Epithelial cell of esophagus (primary cell): Measurements from ENCODE around the gene HAUS5.

Experiments
- DNase-seq: peaks from one replicate; pipeline ENCODE4 v3.0.0; 2010; ENCODE audit warnings: low read depth
- H3K4me3 ChIP-seq: 2 replicates; pipeline ENCODE4 v1.5.1; 2011; ENCODE audit warnings: mild to moderate bottlenecking, low read length, control low read depth
- CTCF ChIP-seq: IDR thresholded peaks from 2 replicates; pipeline ENCODE4 v1.5.1; 2011; ENCODE audit warnings: low read depth, mild to moderate bottlenecking, low read length, control low read depth, inconsistent platforms; ENCODE audit not compliant: insufficient read depth; ENCODE audit errors: missing control alignments

Gene HAUS5

DNA sequence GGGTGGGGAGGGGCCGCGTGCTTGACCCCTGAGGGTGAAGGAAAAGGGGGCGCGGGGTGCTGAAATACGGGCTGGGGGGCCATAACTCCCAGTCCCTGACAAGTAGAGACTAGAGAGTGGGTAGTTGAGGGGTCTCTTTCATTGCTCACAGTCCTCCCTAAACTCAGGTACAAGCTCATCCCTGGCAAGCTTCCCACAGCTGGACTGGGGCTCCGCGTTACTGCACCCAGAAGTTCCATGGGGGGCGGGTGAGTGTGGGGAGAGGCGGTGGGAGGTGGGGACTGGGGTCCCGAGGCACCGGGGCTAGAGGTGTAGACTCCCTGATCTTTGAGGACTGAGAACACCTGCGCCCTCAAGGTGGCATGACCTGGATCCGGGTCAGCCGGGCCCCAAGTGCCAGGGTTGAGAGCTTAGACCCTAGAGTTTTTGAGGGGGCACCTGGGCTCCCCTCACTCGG is 30.3 kb downstream of the HAUS5 start:
- no peak for DNase-seq
- H3K4me3 ChIP-seq = peak overlapping the region; percentile 55
- no peak for TF ChIP-seq CTCF

DNA sequence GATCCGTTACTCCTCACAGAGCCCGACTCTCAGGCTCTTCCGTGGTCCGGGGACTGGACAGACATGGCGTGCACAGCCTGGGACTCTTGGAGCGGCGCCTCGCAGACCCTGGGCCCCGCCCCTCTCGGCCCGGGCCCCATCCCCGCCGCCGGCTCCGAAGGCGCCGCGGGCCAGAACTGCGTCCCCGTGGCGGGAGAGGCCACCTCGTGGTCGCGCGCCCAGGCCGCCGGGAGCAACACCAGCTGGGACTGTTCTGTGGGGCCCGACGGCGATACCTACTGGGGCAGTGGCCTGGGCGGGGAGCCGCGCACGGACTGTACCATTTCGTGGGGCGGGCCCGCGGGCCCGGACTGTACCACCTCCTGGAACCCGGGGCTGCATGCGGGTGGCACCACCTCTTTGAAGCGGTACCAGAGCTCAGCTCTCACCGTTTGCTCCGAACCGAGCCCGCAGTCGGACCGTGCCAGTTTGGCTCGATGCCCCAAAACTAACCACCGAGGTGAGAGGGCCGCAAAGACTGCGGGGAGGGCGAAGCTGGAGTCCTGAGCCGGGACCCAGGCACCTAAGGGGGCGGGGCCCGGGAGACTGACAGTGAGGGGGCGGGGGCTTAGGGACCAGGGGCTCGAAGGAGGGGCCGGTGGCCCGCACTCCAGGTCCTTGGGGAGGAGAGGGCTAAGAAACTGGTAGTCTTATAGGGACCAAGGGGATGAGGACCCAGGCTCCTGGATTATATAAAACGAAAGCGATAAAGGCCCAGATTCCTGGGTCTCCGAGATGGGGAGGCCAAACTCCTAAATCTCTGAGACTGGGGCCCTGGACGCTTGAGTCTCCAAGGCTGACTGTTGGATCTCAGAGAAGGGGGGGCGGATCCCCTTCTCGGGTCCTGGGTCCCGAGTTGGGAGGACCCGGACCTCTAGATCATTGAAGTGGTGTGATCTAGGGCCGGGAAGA is 31.0 kb downstream of the HAUS5 start:
- peak overlapping the region; percentile 55 for H3K4me3 ChIP-seq
- no peak for TF ChIP-seq CTCF
- DNase-seq = peak; percentile 82

GRCh38 chr19:35644206-35644986 is 31.9 kb downstream of the HAUS5 start:
- peak overlapping the region; percentile 55 for H3K4me3 ChIP-seq
- DNase-seq = peak; percentile 98
- TF ChIP-seq CTCF = no peak

GRCh38 chr19:35644987-35645679 is 32.6 kb downstream of the HAUS5 start:
- TF ChIP-seq CTCF = no peak
- peak overlapping the region; percentile 55 for H3K4me3 ChIP-seq
- DNase-seq = peak; percentile 66

DNA sequence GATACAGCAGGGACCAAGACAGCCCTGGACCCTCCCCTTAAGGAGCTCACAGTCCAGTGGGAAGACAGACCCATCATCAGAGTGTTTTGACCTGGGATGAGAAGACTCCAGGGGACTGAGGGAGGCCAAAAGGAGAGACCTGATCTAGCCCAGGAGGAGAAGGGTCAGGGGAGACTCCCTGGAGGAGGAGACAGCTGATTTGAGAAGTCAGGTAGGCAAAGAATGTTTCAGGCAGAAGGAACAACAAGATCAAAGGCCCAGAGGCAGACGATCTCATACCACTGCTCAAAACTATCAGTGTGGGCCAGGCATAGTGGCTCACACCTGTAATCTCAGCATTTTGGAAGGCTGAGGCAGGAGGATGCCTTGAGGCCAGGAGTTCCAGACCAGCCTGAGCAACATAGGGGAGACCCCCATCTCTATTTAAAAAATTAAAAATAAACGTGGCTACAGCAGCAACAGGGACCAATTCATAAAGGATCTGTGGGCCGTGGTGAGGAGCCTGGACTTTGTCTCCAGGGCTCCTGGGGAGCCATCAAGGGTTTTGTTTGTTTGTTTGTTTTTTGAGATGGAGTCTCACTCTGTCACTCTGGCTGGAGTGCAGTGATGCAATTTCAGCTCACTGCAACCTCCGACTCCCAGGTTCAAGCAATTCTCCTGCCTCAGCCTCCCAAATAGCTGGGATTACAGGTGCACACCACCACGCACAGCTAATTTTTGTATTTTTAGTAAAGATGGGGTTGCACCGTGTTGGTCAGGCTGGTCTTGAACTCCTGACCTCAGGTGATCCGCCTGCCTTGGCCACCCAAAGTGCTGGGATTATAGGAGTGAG is 33.4 kb downstream of the HAUS5 start:
- TF ChIP-seq CTCF = no peak
- no peak overlapping the region for H3K4me3 ChIP-seq
- DNase-seq = no peak
